GM12875 (cell line): ENCODE data around the gene CTPS2.
"Not testable (repeated sequence)": the region's sequence is repeated elsewhere in the genome, so short reads cannot be mapped to it uniquely, and the experiment has no call there.

ENCODE experiments used
- H3K4me3 ChIP-seq: one replicate; pipeline ENCODE4 v1.5.1; 2011; ENCODE audit warnings: low read depth, low read length, control low read depth
- TF ChIP-seq, protein P1 (sequence below): IDR thresholded peaks from 2 replicates; pipeline ENCODE4 v1.5.1; 2011; ENCODE audit warnings: low read depth, mild to moderate bottlenecking, control low read depth, inconsistent platforms, low read length, moderate library complexity, borderline replicate concordance; ENCODE audit not compliant: insufficient read depth

The CTPS2 gene

GRCh38 chrX:16712548-16713155 is at the start of gene CTPS2:
CTPS2 (minus strand) TSS chrX:16712669; CDS start chrX:16702902, 9,767 bp downstream.
- TF ChIP-seq, protein P1, sequence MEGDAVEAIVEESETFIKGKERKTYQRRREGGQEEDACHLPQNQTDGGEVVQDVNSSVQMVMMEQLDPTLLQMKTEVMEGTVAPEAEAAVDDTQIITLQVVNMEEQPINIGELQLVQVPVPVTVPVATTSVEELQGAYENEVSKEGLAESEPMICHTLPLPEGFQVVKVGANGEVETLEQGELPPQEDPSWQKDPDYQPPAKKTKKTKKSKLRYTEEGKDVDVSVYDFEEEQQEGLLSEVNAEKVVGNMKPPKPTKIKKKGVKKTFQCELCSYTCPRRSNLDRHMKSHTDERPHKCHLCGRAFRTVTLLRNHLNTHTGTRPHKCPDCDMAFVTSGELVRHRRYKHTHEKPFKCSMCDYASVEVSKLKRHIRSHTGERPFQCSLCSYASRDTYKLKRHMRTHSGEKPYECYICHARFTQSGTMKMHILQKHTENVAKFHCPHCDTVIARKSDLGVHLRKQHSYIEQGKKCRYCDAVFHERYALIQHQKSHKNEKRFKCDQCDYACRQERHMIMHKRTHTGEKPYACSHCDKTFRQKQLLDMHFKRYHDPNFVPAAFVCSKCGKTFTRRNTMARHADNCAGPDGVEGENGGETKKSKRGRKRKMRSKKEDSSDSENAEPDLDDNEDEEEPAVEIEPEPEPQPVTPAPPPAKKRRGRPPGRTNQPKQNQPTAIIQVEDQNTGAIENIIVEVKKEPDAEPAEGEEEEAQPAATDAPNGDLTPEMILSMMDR: no peak
- H3K4me3 ChIP-seq: peak within 1 kb of the TSS; percentile 86

- H3K4me3 ChIP-seq: not testable (repeated sequence)
These were observed 49.0 kb upstream of the CTPS2 start for GRCh38 chrX:16761500-16761899.

DNA sequence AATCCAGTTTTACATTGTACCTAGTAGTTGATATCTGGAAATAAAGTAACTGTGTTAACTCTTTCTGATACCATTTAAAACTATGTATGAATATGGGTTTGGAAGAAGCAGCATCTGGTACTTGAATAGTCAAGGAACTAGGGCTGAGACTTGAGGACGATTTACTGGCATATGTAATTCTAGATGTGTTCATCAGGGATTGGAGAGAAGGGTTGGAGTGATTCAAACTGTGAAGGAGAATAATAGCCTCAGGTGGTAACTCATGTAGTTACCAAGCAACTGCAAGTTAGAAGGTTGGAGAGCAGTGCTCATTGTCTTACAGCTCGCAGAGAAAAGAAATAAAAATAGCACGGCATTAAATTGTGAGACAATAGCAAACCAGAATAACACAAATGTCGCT is 44.3 kb upstream of the CTPS2 start:
- H3K4me3 ChIP-seq: no peak overlapping the region
- TF ChIP-seq, protein P1: no peak

DNA sequence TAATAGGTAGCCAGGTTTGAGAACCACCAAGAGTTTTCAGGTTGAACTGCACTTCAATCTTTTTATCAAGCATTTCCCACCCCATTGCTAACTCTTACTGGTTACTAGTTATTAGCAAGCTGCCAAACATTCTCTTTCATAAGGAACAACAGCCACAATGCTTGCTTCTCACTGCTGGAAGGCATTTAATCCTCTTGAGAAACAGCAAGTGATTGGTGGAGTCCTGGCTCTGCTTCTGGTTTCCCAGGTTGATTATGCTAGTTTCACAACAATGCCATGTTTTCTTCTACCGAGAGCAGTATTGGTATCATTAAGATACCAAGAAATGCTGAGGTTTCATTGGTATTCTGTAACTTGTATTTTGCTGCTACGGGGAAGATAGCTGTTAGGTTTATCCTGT is 41.5 kb upstream of the CTPS2 start:
- no peak overlapping the region for H3K4me3 ChIP-seq
- TF ChIP-seq, protein P1: no peak

- TF ChIP-seq, protein P1: no peak
- H3K4me3 ChIP-seq: no peak overlapping the region
These were observed 37.7 kb upstream of the CTPS2 start for GRCh38 chrX:16750136-16750535.

GRCh38 chrX:16748425-16748824 is 36.0 kb upstream of the CTPS2 start:
- H3K4me3 ChIP-seq: no peak overlapping the region
- TF ChIP-seq, protein P1: no peak

GRCh38 chrX:16745659-16746058 is 33.2 kb upstream of the CTPS2 start:
- H3K4me3 ChIP-seq: no peak overlapping the region
- TF ChIP-seq, protein P1: no peak

GRCh38 chrX:16745102-16745501 is 32.6 kb upstream of the CTPS2 start:
- TF ChIP-seq, protein P1: no peak
- no peak overlapping the region for H3K4me3 ChIP-seq
